Measurements from ENCODE around the gene CACNG4. TPM values are rescaled to one million over a fixed set of nuclear protein-coding genes. Genes with fewer than 3 reads are reported as not detected.
"Not testable (repeated sequence)": the region's sequence is repeated elsewhere in the genome, so short reads cannot be mapped to it uniquely, and the experiment has no call there.

CACNG4 gene
- total RNA-seq, 6 donors from 2014 or later: 2.1 to 27.8 (median 8.0) TPM

DNA sequence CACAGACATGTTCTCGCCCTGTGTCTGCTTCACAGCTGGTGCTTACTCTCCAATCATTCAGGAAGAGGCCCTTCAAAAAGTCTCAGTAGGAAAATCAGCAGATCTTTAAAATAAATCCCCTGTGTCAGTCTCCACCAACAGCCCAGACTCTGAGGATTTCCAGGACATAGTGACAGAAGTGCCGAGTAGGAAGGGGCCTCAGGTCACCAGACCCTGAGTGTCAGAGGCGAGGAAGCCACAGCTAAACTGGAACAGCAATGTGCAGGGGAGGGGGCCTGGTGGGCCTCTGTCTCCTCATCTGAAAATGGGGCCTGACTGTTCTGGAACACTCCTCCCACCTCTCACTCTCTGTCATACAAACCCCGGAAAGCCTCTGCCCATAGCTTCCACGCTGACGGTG, 6.3 kb downstream of the CACNG4 start:
- 65 to 80% methylated on average over 6 of the region's 6 CpGs for WGBS, 2 donors
- H3K4me1 ChIP-seq: peaks cover 4 to 6% (median 5%) of the 10 kb centered on the region in 4 donors
- ATAC-seq (ENCODE audit: low FRiP score in 2 of 2) (no peak), DNase-seq (no peak)
- no peaks in the 10 kb centered on the region for H3K36me3 ChIP-seq
- no peak overlapping the region for H3K4me3 ChIP-seq
- H3K27ac ChIP-seq: no peak overlapping the region
- no peaks in the 10 kb centered on the region for H3K9me3 ChIP-seq
- TF ChIP-seq EP300 (IDR thresholded peaks at IDR 0.05): no peak
- no peak for TF ChIP-seq POLR2AphosphoS5 (IDR thresholded peaks at IDR 0.05)
- TF ChIP-seq, protein P1, sequence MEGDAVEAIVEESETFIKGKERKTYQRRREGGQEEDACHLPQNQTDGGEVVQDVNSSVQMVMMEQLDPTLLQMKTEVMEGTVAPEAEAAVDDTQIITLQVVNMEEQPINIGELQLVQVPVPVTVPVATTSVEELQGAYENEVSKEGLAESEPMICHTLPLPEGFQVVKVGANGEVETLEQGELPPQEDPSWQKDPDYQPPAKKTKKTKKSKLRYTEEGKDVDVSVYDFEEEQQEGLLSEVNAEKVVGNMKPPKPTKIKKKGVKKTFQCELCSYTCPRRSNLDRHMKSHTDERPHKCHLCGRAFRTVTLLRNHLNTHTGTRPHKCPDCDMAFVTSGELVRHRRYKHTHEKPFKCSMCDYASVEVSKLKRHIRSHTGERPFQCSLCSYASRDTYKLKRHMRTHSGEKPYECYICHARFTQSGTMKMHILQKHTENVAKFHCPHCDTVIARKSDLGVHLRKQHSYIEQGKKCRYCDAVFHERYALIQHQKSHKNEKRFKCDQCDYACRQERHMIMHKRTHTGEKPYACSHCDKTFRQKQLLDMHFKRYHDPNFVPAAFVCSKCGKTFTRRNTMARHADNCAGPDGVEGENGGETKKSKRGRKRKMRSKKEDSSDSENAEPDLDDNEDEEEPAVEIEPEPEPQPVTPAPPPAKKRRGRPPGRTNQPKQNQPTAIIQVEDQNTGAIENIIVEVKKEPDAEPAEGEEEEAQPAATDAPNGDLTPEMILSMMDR (IDR thresholded peaks at IDR 0.05): no peak
- no peak for TF ChIP-seq POLR2A (IDR thresholded peaks at IDR 0.05)
- H3K27me3 ChIP-seq: peaks cover 0 to 9% (median 4%) of the 10 kb centered on the region in 4 donors

- no peak for DNase-seq
- Histone ChIP-seq H3K27ac (no peak overlapping the region), H3K36me3 (no peaks in the 10 kb centered on the region), H3K4me3 (no peak overlapping the region), H3K4me1 (peaks cover 0 to 2% (median 1%) of the 10 kb centered on the region in 4 donors), H3K9me3 (no peaks in the 10 kb centered on the region), H3K27me3 (peaks cover 0 to 5% (median 1%) of the 10 kb centered on the region in 4 donors)
- no peak for ATAC-seq (ENCODE audit: low FRiP score in 2 of 2)
- no peak for TF ChIP-seq POLR2AphosphoS5 (IDR thresholded peaks at IDR 0.05)
- no peak for TF ChIP-seq EP300 (IDR thresholded peaks at IDR 0.05)
- TF ChIP-seq POLR2A (IDR thresholded peaks at IDR 0.05): no peak
- TF ChIP-seq, protein P1 (IDR thresholded peaks at IDR 0.05): no peak
- WGBS, 2 donors: 76 to 82% methylated on average over 4 to 6 of the region's 6 CpGs
These were observed 6.8 kb downstream of the CACNG4 start for GRCh38 chr17:66971264-66971663.

GRCh38 chr17:66971730-66972441, 7.4 kb downstream of the CACNG4 start:
- peaks cover 0 to 5% (median 0%) of the 10 kb centered on the region in 4 donors for H3K27me3 ChIP-seq
- no peak overlapping the region for H3K4me3 ChIP-seq
- H3K4me1 ChIP-seq: no peaks in the 10 kb centered on the region
- H3K36me3 ChIP-seq: no peaks in the 10 kb centered on the region
- WGBS, 2 donors: 82 to 91% methylated on average over 15 of the region's 15 CpGs
- no peak for DNase-seq
- no peaks in the 10 kb centered on the region for H3K9me3 ChIP-seq
- ATAC-seq (ENCODE audit: low FRiP score in 2 of 2): no peak
- TF ChIP-seq, protein P1 (IDR thresholded peaks at IDR 0.05): no peak
- TF ChIP-seq EP300 (IDR thresholded peaks at IDR 0.05) (no peak), POLR2AphosphoS5 (IDR thresholded peaks at IDR 0.05) (no peak), POLR2A (IDR thresholded peaks at IDR 0.05) (no peak)
- no peak overlapping the region for H3K27ac ChIP-seq

- not testable (repeated sequence) for H3K9me3 ChIP-seq; H3K36me3 ChIP-seq; H3K27ac ChIP-seq; H3K4me1 ChIP-seq; DNase-seq; H3K4me3 ChIP-seq; ATAC-seq (ENCODE audit: low FRiP score in 2 of 2); H3K27me3 ChIP-seq
- WGBS, 2 donors: 88 to 90% methylated on average over 10 of the region's 10 CpGs
These were observed 7.9 kb downstream of the CACNG4 start for GRCh38 chr17:66972442-66972830.

- Histone ChIP-seq H3K4me3 (no peak overlapping the region), H3K9me3 (no peaks in the 10 kb centered on the region), H3K36me3 (no peaks in the 10 kb centered on the region), H3K4me1 (peaks cover 0 to 2% (median 0%) of the 10 kb centered on the region in 4 donors), H3K27ac (no peak overlapping the region), H3K27me3 (no peaks in the 10 kb centered on the region)
- no peak for TF ChIP-seq POLR2AphosphoS5 (IDR thresholded peaks at IDR 0.05)
- no peak for TF ChIP-seq POLR2A (IDR thresholded peaks at IDR 0.05)
- TF ChIP-seq EP300 (IDR thresholded peaks at IDR 0.05): no peak
- TF ChIP-seq, protein P1 (IDR thresholded peaks at IDR 0.05): no peak
- no peak for DNase-seq
- ATAC-seq (ENCODE audit: low FRiP score in 2 of 2): no peak
- WGBS, 2 donors: 82 to 84% methylated on average over 3 of the region's 3 CpGs
These were observed 10.7 kb downstream of the CACNG4 start for GRCh38 chr17:66975188-66975587.

Data from upper lobe of left lung (tissue), 6 donors.